ENCODE data around the gene RRAD.

DNA sequence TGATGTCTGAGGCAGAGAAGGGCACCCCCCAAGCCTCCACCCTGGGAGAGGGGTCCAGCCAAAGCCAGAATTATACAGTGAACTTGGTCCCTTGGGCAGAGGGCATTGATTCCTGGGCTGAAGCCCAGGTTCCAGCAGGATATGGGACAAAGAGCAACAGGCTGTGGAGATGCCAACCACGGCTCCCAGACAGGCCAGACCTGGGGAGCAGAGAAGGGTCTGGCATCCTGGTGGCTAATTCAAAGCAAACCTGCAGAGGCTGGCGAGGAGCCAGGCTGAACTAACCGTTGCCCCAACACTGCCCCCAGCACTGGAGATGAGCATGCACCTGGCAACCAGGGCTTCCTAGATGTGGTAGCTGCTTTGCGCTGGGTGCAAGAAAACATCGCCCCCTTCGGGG, 38.7 kb upstream of the RRAD start:
- TF ChIP-seq SP7 (tag by site-specific recombination; IDR thresholded peaks at IDR 0.05) (no peak), ZNF174 (tag by site-specific recombination; IDR thresholded peaks at IDR 0.05) (no peak), ZNF658 (tag by site-specific recombination; IDR thresholded peaks at IDR 0.05) (no peak), ZNF274 (IDR thresholded peaks at IDR 0.05; ENCODE audit: low read length) (no peak), ZNF274 (tag by site-specific recombination; IDR thresholded peaks at IDR 0.05; ENCODE audit: borderline replicate concordance) (no peak), MEIS1 (CRISPR knock-in tag; IDR thresholded peaks at IDR 0.05; ENCODE audit: borderline replicate concordance) (no peak), ZFP69B (tag by site-specific recombination; IDR thresholded peaks at IDR 0.05) (no peak)
- TF ChIP-seq, protein P1, sequence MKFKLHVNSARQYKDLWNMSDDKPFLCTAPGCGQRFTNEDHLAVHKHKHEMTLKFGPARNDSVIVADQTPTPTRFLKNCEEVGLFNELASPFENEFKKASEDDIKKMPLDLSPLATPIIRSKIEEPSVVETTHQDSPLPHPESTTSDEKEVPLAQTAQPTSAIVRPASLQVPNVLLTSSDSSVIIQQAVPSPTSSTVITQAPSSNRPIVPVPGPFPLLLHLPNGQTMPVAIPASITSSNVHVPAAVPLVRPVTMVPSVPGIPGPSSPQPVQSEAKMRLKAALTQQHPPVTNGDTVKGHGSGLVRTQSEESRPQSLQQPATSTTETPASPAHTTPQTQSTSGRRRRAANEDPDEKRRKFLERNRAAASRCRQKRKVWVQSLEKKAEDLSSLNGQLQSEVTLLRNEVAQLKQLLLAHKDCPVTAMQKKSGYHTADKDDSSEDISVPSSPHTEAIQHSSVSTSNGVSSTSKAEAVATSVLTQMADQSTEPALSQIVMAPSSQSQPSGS (tag by site-specific recombination; IDR thresholded peaks at IDR 0.05; ENCODE audit: low read depth) = no peak
- TF ChIP-seq, protein P2, sequence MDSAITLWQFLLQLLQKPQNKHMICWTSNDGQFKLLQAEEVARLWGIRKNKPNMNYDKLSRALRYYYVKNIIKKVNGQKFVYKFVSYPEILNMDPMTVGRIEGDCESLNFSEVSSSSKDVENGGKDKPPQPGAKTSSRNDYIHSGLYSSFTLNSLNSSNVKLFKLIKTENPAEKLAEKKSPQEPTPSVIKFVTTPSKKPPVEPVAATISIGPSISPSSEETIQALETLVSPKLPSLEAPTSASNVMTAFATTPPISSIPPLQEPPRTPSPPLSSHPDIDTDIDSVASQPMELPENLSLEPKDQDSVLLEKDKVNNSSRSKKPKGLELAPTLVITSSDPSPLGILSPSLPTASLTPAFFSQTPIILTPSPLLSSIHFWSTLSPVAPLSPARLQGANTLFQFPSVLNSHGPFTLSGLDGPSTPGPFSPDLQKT (IDR thresholded peaks at IDR 0.05; ENCODE audit: borderline replicate concordance, low read depth, low read length) = no peak
- TF ChIP-seq, protein P3, sequence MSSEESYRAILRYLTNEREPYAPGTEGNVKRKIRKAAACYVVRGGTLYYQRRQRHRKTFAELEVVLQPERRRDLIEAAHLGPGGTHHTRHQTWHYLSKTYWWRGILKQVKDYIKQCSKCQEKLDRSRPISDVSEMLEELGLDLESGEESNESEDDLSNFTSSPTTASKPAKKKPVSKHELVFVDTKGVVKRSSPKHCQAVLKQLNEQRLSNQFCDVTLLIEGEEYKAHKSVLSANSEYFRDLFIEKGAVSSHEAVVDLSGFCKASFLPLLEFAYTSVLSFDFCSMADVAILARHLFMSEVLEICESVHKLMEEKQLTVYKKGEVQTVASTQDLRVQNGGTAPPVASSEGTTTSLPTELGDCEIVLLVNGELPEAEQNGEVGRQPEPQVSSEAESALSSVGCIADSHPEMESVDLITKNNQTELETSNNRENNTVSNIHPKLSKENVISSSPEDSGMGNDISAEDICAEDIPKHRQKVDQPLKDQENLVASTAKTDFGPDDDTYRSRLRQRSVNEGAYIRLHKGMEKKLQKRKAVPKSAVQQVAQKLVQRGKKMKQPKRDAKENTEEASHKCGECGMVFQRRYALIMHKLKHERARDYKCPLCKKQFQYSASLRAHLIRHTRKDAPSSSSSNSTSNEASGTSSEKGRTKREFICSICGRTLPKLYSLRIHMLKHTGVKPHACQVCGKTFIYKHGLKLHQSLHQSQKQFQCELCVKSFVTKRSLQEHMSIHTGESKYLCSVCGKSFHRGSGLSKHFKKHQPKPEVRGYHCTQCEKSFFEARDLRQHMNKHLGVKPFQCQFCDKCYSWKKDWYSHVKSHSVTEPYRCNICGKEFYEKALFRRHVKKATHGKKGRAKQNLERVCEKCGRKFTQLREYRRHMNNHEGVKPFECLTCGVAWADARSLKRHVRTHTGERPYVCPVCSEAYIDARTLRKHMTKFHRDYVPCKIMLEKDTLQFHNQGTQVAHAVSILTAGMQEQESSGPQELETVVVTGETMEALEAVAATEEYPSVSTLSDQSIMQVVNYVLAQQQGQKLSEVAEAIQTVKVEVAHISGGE (tag by site-specific recombination; conservative IDR thresholded peaks at IDR 0.05; ENCODE audit: low read depth) = no peak
- TF ChIP-seq, protein P4, sequence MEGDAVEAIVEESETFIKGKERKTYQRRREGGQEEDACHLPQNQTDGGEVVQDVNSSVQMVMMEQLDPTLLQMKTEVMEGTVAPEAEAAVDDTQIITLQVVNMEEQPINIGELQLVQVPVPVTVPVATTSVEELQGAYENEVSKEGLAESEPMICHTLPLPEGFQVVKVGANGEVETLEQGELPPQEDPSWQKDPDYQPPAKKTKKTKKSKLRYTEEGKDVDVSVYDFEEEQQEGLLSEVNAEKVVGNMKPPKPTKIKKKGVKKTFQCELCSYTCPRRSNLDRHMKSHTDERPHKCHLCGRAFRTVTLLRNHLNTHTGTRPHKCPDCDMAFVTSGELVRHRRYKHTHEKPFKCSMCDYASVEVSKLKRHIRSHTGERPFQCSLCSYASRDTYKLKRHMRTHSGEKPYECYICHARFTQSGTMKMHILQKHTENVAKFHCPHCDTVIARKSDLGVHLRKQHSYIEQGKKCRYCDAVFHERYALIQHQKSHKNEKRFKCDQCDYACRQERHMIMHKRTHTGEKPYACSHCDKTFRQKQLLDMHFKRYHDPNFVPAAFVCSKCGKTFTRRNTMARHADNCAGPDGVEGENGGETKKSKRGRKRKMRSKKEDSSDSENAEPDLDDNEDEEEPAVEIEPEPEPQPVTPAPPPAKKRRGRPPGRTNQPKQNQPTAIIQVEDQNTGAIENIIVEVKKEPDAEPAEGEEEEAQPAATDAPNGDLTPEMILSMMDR (tag by site-specific recombination; IDR thresholded peaks at IDR 0.05) = no peak

All from HEK293 (cell line).